IPS DF 19.7 (cell line): ENCODE results near the gene PHETA1.
"Not testable (repeated sequence)": the region's sequence is repeated elsewhere in the genome, so short reads cannot be mapped to it uniquely, and the experiment has no call there.

ENCODE experiments used
- DNase-seq: peaks from one replicate; pipeline ENCODE4 v3.0.0-alpha.2; 2013; ENCODE audit warnings: low read depth, low spot score

PHETA1 gene

GRCh38 chr12:111405859-111406473 lies 37.1 kb upstream of the PHETA1 start, which contains the start of gene SH2B3:
SH2B3 (plus strand) TSS chr12:111405923; CDS start chr12:111418146, 12,223 bp downstream.
- no peak for DNase-seq

GRCh38 chr12:111405149-111405858 lies 36.4 kb upstream of the PHETA1 start:
- peak; percentile 84 for DNase-seq

- DNase-seq = no peak
These were observed 35.7 kb upstream of the PHETA1 start for GRCh38 chr12:111404362-111405148.

GRCh38 chr12:111402490-111402824 lies 33.6 kb upstream of the PHETA1 start:
- DNase-seq = not testable (repeated sequence)

GRCh38 chr12:111401167-111401605 lies 32.3 kb upstream of the PHETA1 start:
- no peak for DNase-seq

GRCh38 chr12:111399741-111400404 lies 31.0 kb upstream of the PHETA1 start:
- DNase-seq = not testable (repeated sequence)

- DNase-seq = no peak
These were observed 29.6 kb upstream of the PHETA1 start for GRCh38 chr12:111398530-111398929.

GRCh38 chr12:111396726-111397445 lies 28.0 kb upstream of the PHETA1 start:
- no peak for DNase-seq

- not testable (repeated sequence) for DNase-seq
These were observed 27.4 kb upstream of the PHETA1 start for GRCh38 chr12:111396271-111396670.

- DNase-seq = no peak
These were observed 26.7 kb upstream of the PHETA1 start for GRCh38 chr12:111395336-111396187.

GRCh38 chr12:111394480-111394879 lies 25.6 kb upstream of the PHETA1 start:
- DNase-seq = no peak

- no peak for DNase-seq
These were observed 24.9 kb upstream of the PHETA1 start for GRCh38 chr12:111393700-111394300.

GRCh38 chr12:111390910-111391309 lies 22.0 kb upstream of the PHETA1 start:
- DNase-seq = no peak

GRCh38 chr12:111389635-111390034 lies 20.7 kb upstream of the PHETA1 start:
- no peak for DNase-seq

GRCh38 chr12:111387747-111388323 lies 18.9 kb upstream of the PHETA1 start:
- DNase-seq = no peak

- no peak for DNase-seq
These were observed 18.0 kb upstream of the PHETA1 start for GRCh38 chr12:111386885-111387284.

GRCh38 chr12:111384596-111384995 lies 15.7 kb upstream of the PHETA1 start:
- no peak for DNase-seq

GRCh38 chr12:111379942-111380554 lies 11.2 kb upstream of the PHETA1 start:
- no peak for DNase-seq

- no peak for DNase-seq
These were observed 8.5 kb upstream of the PHETA1 start for GRCh38 chr12:111377440-111377839.
